ENCODE measurements around the gene TMEM125.

GRCh38 chr1:43280692-43281091 lies 10.9 kb downstream of the TMEM125 start:
- TF ChIP-seq EZH2 (IDR thresholded peaks at IDR 0.05), result no peak
- TF ChIP-seq POLR2AphosphoS5 (IDR thresholded peaks at IDR 0.05; ENCODE audit: borderline replicate concordance, low read depth, low read length), result no peak

Data from SK-N-MC (cell line).